GM12801 (cell line): Measurements from ENCODE around the gene DDHD1.

Source experiments
- CTCF ChIP-seq: IDR thresholded peaks from one replicate; pipeline ENCODE4 v1.5.1; 2011; ENCODE audit warnings: control low read depth; ENCODE audit not compliant: insufficient read length; ENCODE audit errors: extremely low read depth

DDHD1 gene

GRCh38 chr14:53019406-53019805 lies 133.7 kb downstream of the DDHD1 start:
- TF ChIP-seq CTCF = no peak

- no peak for TF ChIP-seq CTCF
These were observed 135.3 kb downstream of the DDHD1 start for GRCh38 chr14:53017837-53018236.

- no peak for TF ChIP-seq CTCF
These were observed 136.2 kb downstream of the DDHD1 start for GRCh38 chr14:53016919-53017318.

- no peak for TF ChIP-seq CTCF
These were observed 136.6 kb downstream of the DDHD1 start for GRCh38 chr14:53016491-53016890.

- TF ChIP-seq CTCF = no peak
These were observed 142.1 kb downstream of the DDHD1 start for GRCh38 chr14:53011053-53011462.

- TF ChIP-seq CTCF = no peak
These were observed 142.7 kb downstream of the DDHD1 start for GRCh38 chr14:53010193-53011040.

GRCh38 chr14:53006931-53007562 lies 146.1 kb downstream of the DDHD1 start:
- TF ChIP-seq CTCF = no peak
